Neural cell (in vitro differentiated cells): ENCODE measurements around the gene ZNF75A. TPM values are rescaled to one million over a fixed set of nuclear protein-coding genes. Genes with fewer than 3 reads are reported as not detected.

Experiments used
- H2AFZ ChIP-seq: fragments of 200-600, 300-800 bp; sonication (generic), shearing (Covaris generic); 2 replicates; pipeline ENCODE4 v1.6.0; 2014; ENCODE audit warnings: low read depth, mild to moderate bottlenecking, antibody characterized with exemption, low read length, moderate library complexity
- H3F3A ChIP-seq: fragments of 200-600 bp; shearing (Covaris generic); 2 replicates; pipeline ENCODE4 v1.6.1; 2016; ENCODE audit warnings: mild to moderate bottlenecking, moderate library complexity, mixed read lengths, antibody characterized with exemption, low read length; ENCODE audit not compliant: insufficient read depth, poor library complexity, severe bottlenecking
- H3K27ac ChIP-seq: fragments of 200-600, 300-800 bp; sonication (generic), shearing (Covaris generic); 2 replicates; pipeline ENCODE4 v1.5.1; 2014; ENCODE audit warnings: mild to moderate bottlenecking, low read length, moderate library complexity
- H3K27me3 ChIP-seq: fragments of 300-800, 200-600 bp; sonication (generic), shearing (Covaris generic); 2 replicates; pipeline ENCODE4 v1.6.0; 2014; ENCODE audit warnings: mild to moderate bottlenecking, low read depth, low read length, moderate library complexity; ENCODE audit not compliant: insufficient read depth
- H3K36me3 ChIP-seq: fragments of 300-800, 200-600 bp; sonication (generic), shearing (Covaris generic); 2 replicates; pipeline ENCODE4 v1.5.1; 2014; ENCODE audit warnings: mild to moderate bottlenecking, antibody characterized with exemption, low read length, moderate library complexity; ENCODE audit not compliant: insufficient read depth
- H3K4me2 ChIP-seq: fragments of 300-800, 200-600 bp; sonication (generic), shearing (Covaris generic); 2 replicates; pipeline ENCODE4 v1.6.0; 2014; ENCODE audit warnings: mild to moderate bottlenecking, low read length
- H3K4me3 ChIP-seq: fragments of 300-800, 200-600 bp; sonication (generic), shearing (Covaris generic); 2 replicates; pipeline ENCODE4 v1.5.1; 2014; ENCODE audit warnings: mild to moderate bottlenecking, low read length, moderate library complexity
- H3K79me2 ChIP-seq: fragments of 200-600 bp; shearing (Covaris generic); replicated peaks from 2 replicates; pipeline ENCODE4 v1.6.0; 2014; ENCODE audit warnings: mild to moderate bottlenecking, low read length, moderate library complexity; ENCODE audit not compliant: insufficient read depth
- H3K9ac ChIP-seq: fragments of 300-800, 200-600 bp; sonication (generic), shearing (Covaris generic); 2 replicates; pipeline ENCODE4 v1.6.1; 2016; ENCODE audit warnings: mild to moderate bottlenecking, low read length, mixed read lengths
- H3K9me2 ChIP-seq: fragments of 200-600 bp; shearing (Covaris generic); 2 replicates; pipeline ENCODE4 v1.6.1; 2016; ENCODE audit warnings: mild to moderate bottlenecking, low read length, mixed read lengths; ENCODE audit not compliant: insufficient read depth
- H3K9me3 ChIP-seq: fragments of 200-600, 300-800 bp; sonication (generic), shearing (Covaris generic); 2 replicates; pipeline ENCODE4 v1.6.1; 2016; ENCODE audit warnings: mild to moderate bottlenecking, mixed run types, low read length, moderate library complexity, mixed read lengths
- H4K20me1 ChIP-seq: fragments of 200-600 bp; shearing (Covaris generic); 2 replicates; pipeline ENCODE4 v1.6.1; 2016; ENCODE audit warnings: mild to moderate bottlenecking, mixed run types; ENCODE audit not compliant: insufficient read depth
- CTCF ChIP-seq: fragments of 450-650 bp; IDR thresholded peaks from 2 replicates; pipeline ENCODE4 v1.5.1; 2014; ENCODE audit warnings: antibody characterized with exemption, mild to moderate bottlenecking, moderate library complexity; ENCODE audit not compliant: poor library complexity, severe bottlenecking
- EP300 ChIP-seq: fragments of 450-650 bp; conservative IDR thresholded peaks from 2 replicates; pipeline ENCODE4 v1.6.1; 2014; ENCODE audit warnings: antibody characterized with exemption, mild to moderate bottlenecking, moderate library complexity; ENCODE audit not compliant: poor library complexity, severe bottlenecking
- EZH2 ChIP-seq: fragments of 200-600, 300-800 bp; shearing (Covaris generic), sonication (generic); IDR thresholded peaks from 2 replicates; pipeline ENCODE4 v1.6.1; 2014; ENCODE audit warnings: antibody characterized with exemption, low read length, borderline replicate concordance, mild to moderate bottlenecking; ENCODE audit not compliant: insufficient read depth, poor library complexity, severe bottlenecking
- MXI1 ChIP-seq: fragments of 450-650 bp; conservative IDR thresholded peaks from 2 replicates; pipeline ENCODE4 v1.6.1; 2014; ENCODE audit warnings: antibody characterized with exemption, mild to moderate bottlenecking; ENCODE audit not compliant: poor library complexity, severe bottlenecking
- POLR2AphosphoS5 ChIP-seq: IDR thresholded peaks from 2 replicates; pipeline ENCODE4 v1.6.1; 2012
- RAD21 ChIP-seq: fragments of 450-650 bp; conservative IDR thresholded peaks from 2 replicates; pipeline ENCODE4 v1.6.1; 2014; ENCODE audit warnings: antibody characterized with exemption, mild to moderate bottlenecking, moderate library complexity
- REST ChIP-seq: IDR thresholded peaks from 2 replicates; pipeline ENCODE4 v1.6.1; 2012; ENCODE audit warnings: borderline replicate concordance
- SMC3 ChIP-seq: fragments of 450-650 bp; conservative IDR thresholded peaks from 2 replicates; pipeline ENCODE4 v1.6.1; 2014; ENCODE audit warnings: antibody characterized with exemption, mild to moderate bottlenecking, moderate library complexity; ENCODE audit not compliant: poor library complexity
- TAF1 ChIP-seq: IDR thresholded peaks from 2 replicates; pipeline ENCODE4 v1.6.1; 2012; ENCODE audit warnings: low read depth
- polyA plus RNA-seq: library from polyadenylated mRNA; depleted of rRNA; stranded (reverse); fragments of >200 nt; gene quantifications from 2 replicates; pipeline ENCODE4 v1.2.3, GENCODE V29; 2014

The ZNF75A gene
- polyA plus RNA-seq, 1 donor from 2014 or later, result 76.0 TPM

GRCh38 chr16:3283543-3284447 is 21.5 kb upstream of the ZNF75A start:
- Histone ChIP-seq H4K20me1 (no peaks in the 10 kb centered on the region), H3K27ac (peak overlapping the region; percentile 94), H3F3A (no peaks in the 10 kb centered on the region), H2AFZ (no peak overlapping the region), H3K36me3 (no peaks in the 10 kb centered on the region), H3K9me2 (no peaks in the 10 kb centered on the region), H3K27me3 (no peaks in the 10 kb centered on the region), H3K79me2 (peaks cover 32% of the 10 kb centered on the region), H3K9me3 (no peaks in the 10 kb centered on the region), H3K4me2 (peak overlapping the region; percentile 98), H3K9ac (peak overlapping the region; percentile 90), H3K4me3 (peak overlapping the region; percentile 98)
- TF ChIP-seq EZH2, result no peak
- TF ChIP-seq POLR2AphosphoS5, result no peak
- TF ChIP-seq TAF1, result no peak
- TF ChIP-seq RAD21, result no peak
- TF ChIP-seq MXI1, result no peak
- no peak for TF ChIP-seq EP300
- TF ChIP-seq REST, result no peak
- no peak for TF ChIP-seq SMC3

- peaks cover 8% of the 10 kb centered on the region for H3K36me3 ChIP-seq
- H3K79me2 ChIP-seq, result peaks cover 32% of the 10 kb centered on the region
- H2AFZ ChIP-seq, result no peak overlapping the region
- H3K9ac ChIP-seq, result no peak overlapping the region
- peaks cover 6% of the 10 kb centered on the region for H3K9me3 ChIP-seq
- H3K9me2 ChIP-seq, result no peaks in the 10 kb centered on the region
- no peaks in the 10 kb centered on the region for H3K27me3 ChIP-seq
- H4K20me1 ChIP-seq, result no peaks in the 10 kb centered on the region
- no peak overlapping the region for H3K27ac ChIP-seq
- peak overlapping the region; percentile 98 for H3K4me3 ChIP-seq
- H3F3A ChIP-seq, result no peaks in the 10 kb centered on the region
- peak overlapping the region; percentile 98 for H3K4me2 ChIP-seq
- TF ChIP-seq EP300 (no peak), RAD21 (no peak)
Observed at GRCh38 chr16:3285131-3285530, 20.2 kb upstream of the ZNF75A start.

- Histone ChIP-seq H2AFZ (no peak overlapping the region), H3K9ac (no peak overlapping the region), H3F3A (no peaks in the 10 kb centered on the region), H3K36me3 (peaks cover 37% of the 10 kb centered on the region), H3K4me3 (no peak overlapping the region), H4K20me1 (no peaks in the 10 kb centered on the region), H3K9me3 (peaks cover 7% of the 10 kb centered on the region), H3K9me2 (no peaks in the 10 kb centered on the region), H3K27me3 (no peaks in the 10 kb centered on the region), H3K27ac (no peak overlapping the region), H3K79me2 (peaks cover 31% of the 10 kb centered on the region), H3K4me2 (no peak overlapping the region)
- TF ChIP-seq POLR2AphosphoS5 (no peak), CTCF (no peak), RAD21 (no peak), EZH2 (no peak), EP300 (no peak), SMC3 (no peak), MXI1 (no peak), REST (no peak), TAF1 (no peak)
Observed at GRCh38 chr16:3289998-3290673, 15.2 kb upstream of the ZNF75A start.
